ENCODE measurements around the gene NIPBL.
"Not testable (repeated sequence)": the region's sequence is repeated elsewhere in the genome, so short reads cannot be mapped to it uniquely, and the experiment has no call there.

NIPBL gene

DNA sequence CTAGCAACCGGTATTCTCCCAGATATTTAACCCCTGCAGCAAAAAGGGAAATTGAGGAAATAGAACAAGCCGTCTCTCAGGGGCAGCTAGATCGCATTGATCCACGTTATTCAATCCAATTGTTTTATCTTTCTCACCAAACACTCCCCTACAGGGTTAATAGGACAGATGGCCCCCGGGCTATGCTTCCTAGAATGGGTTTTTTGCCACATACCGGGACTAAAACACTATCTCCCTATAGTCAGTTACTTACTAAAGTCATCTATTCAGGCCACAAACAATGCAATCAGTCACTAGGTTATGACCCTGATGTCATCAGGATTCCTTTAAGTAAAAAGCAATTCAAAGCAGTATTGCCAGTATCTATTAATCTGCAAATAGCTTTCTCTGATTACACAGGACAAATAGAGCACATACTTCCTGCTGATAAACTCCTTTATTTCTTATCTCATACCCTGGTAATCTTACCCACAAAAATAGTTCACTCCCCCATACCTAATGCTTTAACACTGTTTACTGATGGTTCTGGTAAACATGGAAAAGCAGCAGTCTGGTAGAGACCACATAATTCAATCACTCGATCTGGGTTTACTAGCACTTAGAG lies 213.7 kb downstream of the NIPBL start:
- Histone ChIP-seq H3K4me3 (ENCODE audit: low read depth, low read length) (no peak overlapping the region), H3K27me3 (ENCODE audit: control insufficient read depth, insufficient read depth, low read length) (peaks cover 46% of the 10 kb centered on the region), H3K27ac (ENCODE audit: low read depth, low read length) (peak overlapping the region; percentile 27), H3K9me3 (ENCODE audit: control insufficient read depth, insufficient read depth, low read length) (no peaks in the 10 kb centered on the region), H3K4me1 (ENCODE audit: control insufficient read depth, insufficient read depth, low read length) (peaks cover 15% of the 10 kb centered on the region; the same call in 1 of the 2 replicates), H3K9ac (ENCODE audit: low read depth, low read length) (no peak overlapping the region), H3K36me3 (ENCODE audit: control insufficient read depth, insufficient read depth, low read length) (no peaks in the 10 kb centered on the region)

DNA sequence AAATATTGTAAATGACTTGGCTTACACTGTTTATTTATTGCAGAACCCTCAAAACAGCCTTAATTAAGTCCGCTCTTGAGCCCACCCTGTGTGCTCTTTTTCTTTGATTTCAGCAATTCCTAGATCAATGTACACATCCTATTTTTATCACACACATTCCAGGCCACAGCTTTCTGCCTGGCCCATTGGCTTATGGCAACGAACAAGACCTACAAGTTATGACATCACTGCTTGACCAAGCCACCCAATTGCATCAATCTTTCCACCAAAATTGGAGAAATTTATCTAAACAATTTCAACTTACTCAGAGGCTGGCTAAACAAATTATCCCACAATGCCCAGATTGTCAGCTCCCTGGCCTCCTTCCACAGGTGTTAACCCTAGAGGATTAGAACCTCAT lies 214.2 kb downstream of the NIPBL start:
- Histone ChIP-seq H3K9ac (ENCODE audit: low read depth, low read length) (no peak overlapping the region), H3K9me3 (ENCODE audit: control insufficient read depth, insufficient read depth, low read length) (no peaks in the 10 kb centered on the region), H3K27me3 (ENCODE audit: control insufficient read depth, insufficient read depth, low read length) (peaks cover 41% of the 10 kb centered on the region), H3K36me3 (ENCODE audit: control insufficient read depth, insufficient read depth, low read length) (no peaks in the 10 kb centered on the region), H3K27ac (ENCODE audit: low read depth, low read length) (peak overlapping the region; percentile 27), H3K4me3 (ENCODE audit: low read depth, low read length) (no peak overlapping the region), H3K4me1 (ENCODE audit: control insufficient read depth, insufficient read depth, low read length) (peaks cover 15% of the 10 kb centered on the region; the same call in 1 of the 2 replicates)

DNA sequence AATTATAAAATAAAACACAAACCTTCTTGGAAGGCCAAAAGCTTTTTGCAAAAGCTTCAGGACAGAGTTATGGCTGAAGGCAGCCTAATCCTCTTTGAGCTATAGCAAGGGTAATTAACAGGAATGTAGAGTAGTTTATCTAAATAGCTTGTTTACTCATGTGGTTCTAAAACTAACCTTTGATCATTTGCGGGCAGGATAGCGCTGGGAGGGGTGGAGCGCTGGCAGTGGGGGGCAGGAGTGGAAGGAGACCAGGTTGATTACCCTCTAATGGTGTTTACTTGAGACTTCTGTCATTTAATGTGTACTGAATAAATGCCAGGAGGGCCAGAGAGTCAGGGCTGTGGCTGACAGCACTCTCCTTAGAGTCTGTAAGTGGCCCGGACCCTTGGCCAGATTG lies 217.2 kb downstream of the NIPBL start:
- peaks cover 14% of the 10 kb centered on the region for H3K27me3 ChIP-seq (ENCODE audit: control insufficient read depth, insufficient read depth, low read length)
- H3K36me3 ChIP-seq (ENCODE audit: control insufficient read depth, insufficient read depth, low read length) = not testable (repeated sequence)

DNA sequence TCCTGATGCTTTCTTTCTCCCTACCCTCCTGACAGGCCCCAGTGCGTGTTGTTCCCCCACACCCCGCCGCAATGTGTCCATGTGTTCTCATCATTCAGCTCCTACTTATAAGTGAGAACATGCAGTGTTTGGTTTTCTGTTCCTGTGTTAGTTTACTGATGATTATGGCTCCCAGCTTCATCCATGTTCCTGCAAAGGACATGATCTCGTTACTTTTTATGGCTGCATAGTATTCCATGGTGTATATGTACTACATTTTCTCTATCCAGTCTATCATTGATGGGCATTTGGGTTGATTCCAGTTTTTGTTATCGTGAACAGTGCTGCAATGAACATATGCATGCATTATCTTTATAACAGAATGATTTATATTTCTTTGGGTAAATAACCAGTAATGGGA lies 222.7 kb downstream of the NIPBL start:
- H3K9ac ChIP-seq (ENCODE audit: low read depth, low read length); H3K36me3 ChIP-seq (ENCODE audit: control insufficient read depth, insufficient read depth, low read length); H3K4me3 ChIP-seq (ENCODE audit: low read depth, low read length); H3K9me3 ChIP-seq (ENCODE audit: control insufficient read depth, insufficient read depth, low read length); H3K4me1 ChIP-seq (ENCODE audit: control insufficient read depth, insufficient read depth, low read length); H3K27me3 ChIP-seq (ENCODE audit: control insufficient read depth, insufficient read depth, low read length); H3K27ac ChIP-seq (ENCODE audit: low read depth, low read length): not testable (repeated sequence)

More for the DNA sequence above, 217.2 kb downstream of the NIPBL start:
- not testable (repeated sequence) for H3K9me3 ChIP-seq (ENCODE audit: control insufficient read depth, insufficient read depth, low read length); H3K27ac ChIP-seq (ENCODE audit: low read depth, low read length); H3K4me3 ChIP-seq (ENCODE audit: low read depth, low read length); H3K4me1 ChIP-seq (ENCODE audit: control insufficient read depth, insufficient read depth, low read length); H3K9ac ChIP-seq (ENCODE audit: low read depth, low read length)

DNA sequence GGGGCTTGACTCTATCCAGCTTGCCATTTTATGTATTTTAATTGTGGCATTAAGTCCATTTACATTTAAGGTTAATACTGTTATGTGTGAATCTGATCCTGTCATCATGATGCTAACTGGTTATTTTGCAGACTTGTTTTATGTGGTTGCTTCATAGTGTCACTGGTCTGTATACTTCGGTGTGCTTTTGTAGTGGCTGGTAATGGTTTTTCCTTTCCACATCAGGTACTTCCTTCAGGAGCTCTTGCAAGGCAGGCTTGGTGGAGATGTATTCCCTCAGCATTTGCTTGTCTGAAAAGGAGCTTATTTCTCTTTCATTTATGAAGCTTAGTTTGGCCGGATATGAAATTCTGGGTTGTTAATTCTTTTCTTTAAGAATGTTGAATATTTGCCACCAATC lies 226.7 kb downstream of the NIPBL start:
- no peak overlapping the region for H3K9ac ChIP-seq (ENCODE audit: low read depth, low read length)
- H3K36me3 ChIP-seq (ENCODE audit: control insufficient read depth, insufficient read depth, low read length) = no peaks in the 10 kb centered on the region; the same call in 1 of the 2 replicates
- no peaks in the 10 kb centered on the region for H3K27me3 ChIP-seq (ENCODE audit: control insufficient read depth, insufficient read depth, low read length)
- no peak overlapping the region for H3K4me3 ChIP-seq (ENCODE audit: low read depth, low read length)
- no peak overlapping the region for H3K27ac ChIP-seq (ENCODE audit: low read depth, low read length)
- H3K4me1 ChIP-seq (ENCODE audit: control insufficient read depth, insufficient read depth, low read length) = no peaks in the 10 kb centered on the region
- peaks cover 7% of the 10 kb centered on the region; the same call in 1 of the 2 replicates for H3K9me3 ChIP-seq (ENCODE audit: control insufficient read depth, insufficient read depth, low read length)

DNA sequence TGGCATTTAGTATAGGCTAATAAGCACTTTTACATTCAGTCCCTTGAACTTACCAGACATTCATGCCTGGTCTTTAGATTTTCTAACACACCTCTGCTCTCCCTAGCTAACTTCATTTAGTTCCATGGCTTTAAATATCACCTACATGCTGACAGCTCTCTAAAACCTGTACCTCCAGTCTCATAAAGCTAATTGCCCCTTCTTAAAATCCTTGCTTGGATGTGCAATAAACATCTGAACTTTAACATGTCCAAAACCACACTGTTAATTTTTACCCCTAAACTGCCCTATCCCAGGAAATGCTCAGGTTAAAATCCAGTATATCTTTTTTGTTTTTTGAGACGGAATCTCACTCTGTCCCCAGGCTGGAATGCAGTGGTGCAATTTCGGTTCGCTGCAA lies 232.8 kb downstream of the NIPBL start:
- H3K9ac ChIP-seq (ENCODE audit: low read depth, low read length) = no peak overlapping the region
- H3K4me1 ChIP-seq (ENCODE audit: control insufficient read depth, insufficient read depth, low read length) = no peaks in the 10 kb centered on the region
- no peak overlapping the region for H3K27ac ChIP-seq (ENCODE audit: low read depth, low read length)
- no peak overlapping the region for H3K4me3 ChIP-seq (ENCODE audit: low read depth, low read length)
- no peaks in the 10 kb centered on the region for H3K9me3 ChIP-seq (ENCODE audit: control insufficient read depth, insufficient read depth, low read length)
- peaks cover 2% of the 10 kb centered on the region for H3K36me3 ChIP-seq (ENCODE audit: control insufficient read depth, insufficient read depth, low read length)
- no peaks in the 10 kb centered on the region for H3K27me3 ChIP-seq (ENCODE audit: control insufficient read depth, insufficient read depth, low read length)

DNA sequence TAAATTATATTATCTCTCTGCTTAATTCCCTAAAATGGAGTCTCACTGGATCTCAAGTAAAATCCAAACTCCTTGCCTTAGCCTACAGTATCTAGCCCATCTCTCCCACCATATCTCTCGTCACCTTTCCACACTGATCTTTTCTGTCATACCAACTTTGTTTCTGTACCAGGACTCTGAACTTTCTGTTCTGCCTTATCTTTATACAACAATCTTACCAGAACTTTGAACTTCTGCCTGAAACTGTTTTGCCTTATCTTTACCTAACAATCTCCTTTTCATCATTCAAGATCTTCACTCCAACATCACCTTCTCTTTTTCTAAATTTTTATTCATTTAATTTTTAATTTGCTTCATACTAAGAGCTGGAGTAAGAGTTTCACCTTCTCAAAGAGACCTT lies 233.6 kb downstream of the NIPBL start:
- no peak overlapping the region for H3K27ac ChIP-seq (ENCODE audit: low read depth, low read length)
- H3K4me1 ChIP-seq (ENCODE audit: control insufficient read depth, insufficient read depth, low read length) = no peaks in the 10 kb centered on the region
- no peaks in the 10 kb centered on the region for H3K9me3 ChIP-seq (ENCODE audit: control insufficient read depth, insufficient read depth, low read length)
- no peak overlapping the region for H3K9ac ChIP-seq (ENCODE audit: low read depth, low read length)
- no peak overlapping the region for H3K4me3 ChIP-seq (ENCODE audit: low read depth, low read length)
- H3K27me3 ChIP-seq (ENCODE audit: control insufficient read depth, insufficient read depth, low read length) = no peaks in the 10 kb centered on the region
- H3K36me3 ChIP-seq (ENCODE audit: control insufficient read depth, insufficient read depth, low read length) = peaks cover 4% of the 10 kb centered on the region

DNA sequence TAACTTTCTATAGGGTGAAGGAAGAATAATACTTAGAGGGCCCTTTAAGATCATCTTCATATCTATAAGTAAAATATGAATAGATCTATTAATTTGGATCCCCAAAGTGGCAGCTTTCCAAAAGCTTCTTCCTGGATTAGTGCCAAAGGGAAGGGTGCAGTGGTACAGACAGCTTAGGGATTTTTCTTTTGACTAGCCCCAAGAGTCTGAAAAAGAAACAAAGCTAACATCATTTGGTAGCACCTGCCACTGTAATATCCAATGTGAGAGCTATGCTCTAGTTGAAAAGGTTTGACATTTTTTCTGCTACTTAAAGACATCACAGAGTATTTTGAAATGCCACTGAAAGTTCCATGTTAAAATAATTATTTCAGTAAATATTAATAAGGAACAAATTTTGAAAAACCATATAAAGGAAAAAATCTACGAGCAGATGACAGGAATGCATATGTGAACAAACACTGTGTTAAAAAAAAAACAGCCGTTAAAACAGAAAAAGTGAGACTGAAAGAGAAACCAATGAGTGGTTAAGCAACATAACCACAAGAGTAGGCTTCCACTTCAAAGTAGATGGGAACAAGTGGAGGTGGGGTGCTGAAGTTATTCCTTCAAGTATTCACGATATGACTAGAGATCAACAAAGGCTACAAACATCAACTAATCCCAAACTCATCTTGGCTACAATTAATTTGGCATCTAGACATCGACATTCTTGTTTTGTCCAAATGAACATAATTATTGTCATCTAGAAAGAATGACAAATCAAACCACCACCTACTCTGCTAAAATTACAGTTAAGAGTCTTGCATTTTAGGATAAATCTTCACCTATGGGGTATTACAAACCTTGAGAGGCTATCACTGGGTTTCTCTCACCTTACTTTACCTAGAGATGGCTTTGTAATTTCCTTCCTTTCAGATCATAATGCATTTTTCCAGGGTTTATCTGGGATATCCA lies 235.1 kb downstream of the NIPBL start:
- H3K27ac ChIP-seq (ENCODE audit: low read depth, low read length) = no peak overlapping the region
- H3K9me3 ChIP-seq (ENCODE audit: control insufficient read depth, insufficient read depth, low read length) = no peaks in the 10 kb centered on the region
- H3K36me3 ChIP-seq (ENCODE audit: control insufficient read depth, insufficient read depth, low read length) = peaks cover 4% of the 10 kb centered on the region
- no peaks in the 10 kb centered on the region for H3K4me1 ChIP-seq (ENCODE audit: control insufficient read depth, insufficient read depth, low read length)
- no peak overlapping the region for H3K9ac ChIP-seq (ENCODE audit: low read depth, low read length)
- no peaks in the 10 kb centered on the region for H3K27me3 ChIP-seq (ENCODE audit: control insufficient read depth, insufficient read depth, low read length)
- no peak overlapping the region for H3K4me3 ChIP-seq (ENCODE audit: low read depth, low read length)

DNA sequence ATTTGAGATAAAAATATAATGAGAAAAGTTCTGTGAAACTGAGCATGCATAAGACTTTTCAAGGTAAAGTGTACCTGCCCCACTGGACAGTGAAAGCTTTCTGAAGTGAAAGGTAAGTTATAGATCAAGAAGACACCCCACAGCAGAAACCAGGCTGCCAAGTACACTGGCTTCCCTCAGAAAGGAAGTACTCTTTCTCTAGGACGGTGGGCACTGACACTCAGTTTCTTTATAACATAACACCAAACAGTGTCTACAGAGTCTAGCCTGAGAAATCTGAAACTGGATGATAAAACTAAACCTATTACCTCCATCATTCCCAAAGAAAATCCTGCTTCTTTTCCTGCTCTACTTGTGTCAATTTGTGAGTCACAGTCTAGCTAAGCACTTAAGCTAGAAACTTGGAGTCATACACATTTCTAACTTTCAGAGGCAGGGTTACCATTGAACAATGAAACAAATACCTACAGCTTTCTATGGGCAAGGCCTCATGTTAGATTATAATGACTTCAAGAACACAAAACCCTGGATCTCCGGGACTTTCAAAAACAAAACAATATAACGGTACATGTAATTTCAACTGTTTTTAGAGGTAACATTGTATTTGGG lies 235.9 kb downstream of the NIPBL start:
- Histone ChIP-seq H3K36me3 (ENCODE audit: control insufficient read depth, insufficient read depth, low read length) (peaks cover 4% of the 10 kb centered on the region), H3K27ac (ENCODE audit: low read depth, low read length) (no peak overlapping the region), H3K9ac (ENCODE audit: low read depth, low read length) (no peak overlapping the region), H3K9me3 (ENCODE audit: control insufficient read depth, insufficient read depth, low read length) (no peaks in the 10 kb centered on the region), H3K27me3 (ENCODE audit: control insufficient read depth, insufficient read depth, low read length) (no peaks in the 10 kb centered on the region), H3K4me1 (ENCODE audit: control insufficient read depth, insufficient read depth, low read length) (no peaks in the 10 kb centered on the region), H3K4me3 (ENCODE audit: low read depth, low read length) (no peak overlapping the region)
